H1 (cell line): Measurements from ENCODE around the gene ZNF429. TPM values are rescaled to one million over a fixed set of nuclear protein-coding genes. Genes with fewer than 3 reads are reported as not detected.

Experiments
- HDAC6 ChIP-seq: IDR thresholded peaks from one replicate; pipeline ENCODE4 v1.7.1; 2012; ENCODE audit warnings: low read depth, mild to moderate bottlenecking, inconsistent platforms, low read length, moderate library complexity
- JUND ChIP-seq: IDR thresholded peaks from 2 replicates; pipeline ENCODE4 v1.6.1; 2011; ENCODE audit warnings: mild to moderate bottlenecking, improper control_type of control experiment, low read length
- TAF7 ChIP-seq: optimal IDR thresholded peaks from 2 replicates; pipeline ENCODE3; 2011; ENCODE audit warnings: low read depth, mild to moderate bottlenecking, inconsistent platforms, low read length, moderate library complexity, borderline replicate concordance
- polyA plus RNA-seq, 7 experiments: library from polyadenylated mRNA; depleted of rRNA in 3 of 7; stranded (reverse) in 5 of 7; unstranded in 2 of 7; fragments of >200 nt in 5 of 7; fragments of 200-250 nt in 2 of 7; gene quantifications; 1 replicate in 5 of 7; 2 replicates in 1 of 7; 4 replicates in 1 of 7; pipeline versions ENCODE4 v1.2.1 to v1.2.3, GENCODE V29; 2011 to 2013; ENCODE audit warnings: missing spikeins in 2 of 7, mixed read lengths in 2 of 7
- total RNA-seq: library from RNA; stranded (reverse); fragmentation: NEBNext Ultra II Directional; extraction: Animal tissue kit (Norgen Biotek cat#: 25700); gene quantifications from 2 replicates; pipeline ENCODE4 v1.2.1, GENCODE V29; 2021

ZNF429 gene
- total and polyA plus RNA-seq, 2 of the 8 experiments (the other 6 are each of a cell fraction or from before 2014, with no cell fraction given), result 10.9 to 15.0 TPM

- no peak for TF ChIP-seq HDAC6
- no peak for TF ChIP-seq JUND
- TF ChIP-seq TAF7, result no peak
These were observed 80.0 kb downstream of the ZNF429 start (continued) for GRCh38 chr19:21585281-21585890.
